Tibial nerve (tissue), 4 donors: ENCODE data around the gene PUM1. TPM values are rescaled to one million over a fixed set of nuclear protein-coding genes. Genes with fewer than 3 reads are reported as not detected.
"Not testable (repeated sequence)": the region's sequence is repeated elsewhere in the genome, so short reads cannot be mapped to it uniquely, and the experiment has no call there.

Experiments used
- DNase-seq, 2 donors: peaks; one replicate each; pipeline ENCODE4 v3.0.0-alpha.2; 2019; ENCODE audit warnings: low spot score in 2 of 2
- H3K27ac ChIP-seq, 4 donors: fragments of 200-600 bp; sonication (generic) in 3 of 4; one replicate each; pipeline ENCODE4 v1.5.1; 2017 to 2019; ENCODE audit warnings: mild to moderate bottlenecking in 1 of 4
- H3K27me3 ChIP-seq, 2 donors: fragments of 200-600 bp; sonication (generic) in 1 of 2; one replicate each; pipeline versions ENCODE4 v1.5.1 to v1.6.0; 2017 to 2019
- H3K36me3 ChIP-seq, 3 donors: fragments of 200-600 bp; sonication (generic); one replicate each; pipeline ENCODE4 v1.5.1; 2018 to 2019
- H3K4me1 ChIP-seq, 4 donors: fragments of 200-600 bp; sonication (generic) in 3 of 4; one replicate each; pipeline ENCODE4 v1.5.1; 2017 to 2019
- H3K4me3 ChIP-seq, 4 donors: fragments of 200-600 bp; sonication (generic) in 3 of 4; one replicate each; pipeline ENCODE4 v1.5.1; 2017 to 2019; ENCODE audit warnings: mild to moderate bottlenecking in 1 of 4, moderate library complexity in 1 of 4
- H3K9me3 ChIP-seq, 4 donors: fragments of 200-600 bp; sonication (generic) in 3 of 4; one replicate each; pipeline ENCODE4 v1.5.1; 2017 to 2019
- EP300 ChIP-seq, 2 donors: sonication (generic); formaldehyde crosslinking; IDR thresholded peaks; one replicate each; pipeline ENCODE4 v1.6.1; 2017; ENCODE audit warnings: antibody characterized with exemption in 2 of 2, mild to moderate bottlenecking in 1 of 2
- POLR2A ChIP-seq, 2 donors: fragments of 450-650 bp; IDR thresholded peaks; one replicate each; pipeline ENCODE4 v1.6.1; 2017; ENCODE audit warnings: antibody characterized with exemption in 2 of 2, mild to moderate bottlenecking in 2 of 2, moderate library complexity in 2 of 2
- WGBS, 2 donors: methylation state at CpG; one replicate each; pipeline ENCODE4 v1.1.5; 2018; 5-methylcytosine and 5-hydroxymethylcytosine counted together
- total RNA-seq, 4 donors: library from RNA; depleted of rRNA; stranded (reverse); fragments of >200 nt; gene quantifications; one replicate each; pipeline ENCODE4 v1.1.0, GENCODE V29; 2016
- TF ChIP-seq, protein P1 (sequence below), 5 experiments: fragments of 200-600 bp in 3 of 5; fragments of 450-650 bp in 2 of 5; sonication (generic) in 3 of 5; IDR thresholded peaks; one replicate each; pipeline ENCODE4 v1.5.1; 2016 to 2019; ENCODE audit warnings: antibody characterized with exemption in 5 of 5, mild to moderate bottlenecking in 3 of 5, moderate library complexity in 2 of 5

Gene PUM1
- total RNA-seq, 4 donors from 2014 or later = 64.8 to 93.4 (median 76.0) TPM

DNA sequence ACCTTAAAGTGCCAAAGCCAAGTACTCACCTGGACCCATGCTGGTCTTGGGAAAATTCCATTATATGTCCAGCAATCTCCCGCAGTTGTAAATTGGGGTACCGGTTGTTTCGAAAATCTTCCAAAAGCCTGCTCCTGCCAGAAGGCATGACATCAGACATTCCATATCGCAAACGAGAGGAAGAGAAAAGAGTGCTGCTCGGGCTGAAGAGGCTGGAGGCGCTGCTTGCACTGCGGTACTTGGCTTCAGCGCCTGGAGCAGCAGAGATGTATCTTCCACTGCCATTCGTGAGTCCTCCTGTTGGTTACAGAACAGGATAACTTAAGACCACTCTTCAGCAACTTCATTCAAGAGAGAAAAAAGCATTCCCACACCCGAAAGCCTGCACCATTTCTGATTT is 111.8 kb downstream of the PUM1 start:
- Histone ChIP-seq H3K27me3 (no peaks in the 10 kb centered on the region), H3K27ac (no peak overlapping the region), H3K4me1 (peaks cover 0 to 8% (median 2%) of the 10 kb centered on the region in 4 donors), H3K9me3 (no peaks in the 10 kb centered on the region), H3K4me3 (no peak overlapping the region), H3K36me3 (peaks cover 0 to 67% (median 12%) of the 10 kb centered on the region in 3 donors)
- no peak for TF ChIP-seq EP300 (IDR thresholded peaks at IDR 0.05)
- TF ChIP-seq, protein P1, sequence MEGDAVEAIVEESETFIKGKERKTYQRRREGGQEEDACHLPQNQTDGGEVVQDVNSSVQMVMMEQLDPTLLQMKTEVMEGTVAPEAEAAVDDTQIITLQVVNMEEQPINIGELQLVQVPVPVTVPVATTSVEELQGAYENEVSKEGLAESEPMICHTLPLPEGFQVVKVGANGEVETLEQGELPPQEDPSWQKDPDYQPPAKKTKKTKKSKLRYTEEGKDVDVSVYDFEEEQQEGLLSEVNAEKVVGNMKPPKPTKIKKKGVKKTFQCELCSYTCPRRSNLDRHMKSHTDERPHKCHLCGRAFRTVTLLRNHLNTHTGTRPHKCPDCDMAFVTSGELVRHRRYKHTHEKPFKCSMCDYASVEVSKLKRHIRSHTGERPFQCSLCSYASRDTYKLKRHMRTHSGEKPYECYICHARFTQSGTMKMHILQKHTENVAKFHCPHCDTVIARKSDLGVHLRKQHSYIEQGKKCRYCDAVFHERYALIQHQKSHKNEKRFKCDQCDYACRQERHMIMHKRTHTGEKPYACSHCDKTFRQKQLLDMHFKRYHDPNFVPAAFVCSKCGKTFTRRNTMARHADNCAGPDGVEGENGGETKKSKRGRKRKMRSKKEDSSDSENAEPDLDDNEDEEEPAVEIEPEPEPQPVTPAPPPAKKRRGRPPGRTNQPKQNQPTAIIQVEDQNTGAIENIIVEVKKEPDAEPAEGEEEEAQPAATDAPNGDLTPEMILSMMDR (IDR thresholded peaks at IDR 0.05) = no peak
- no peak for TF ChIP-seq POLR2A (IDR thresholded peaks at IDR 0.05)
- WGBS, 2 donors = 89 to 90% methylated on average over 11 of the region's 11 CpGs
- no peak for DNase-seq

DNA sequence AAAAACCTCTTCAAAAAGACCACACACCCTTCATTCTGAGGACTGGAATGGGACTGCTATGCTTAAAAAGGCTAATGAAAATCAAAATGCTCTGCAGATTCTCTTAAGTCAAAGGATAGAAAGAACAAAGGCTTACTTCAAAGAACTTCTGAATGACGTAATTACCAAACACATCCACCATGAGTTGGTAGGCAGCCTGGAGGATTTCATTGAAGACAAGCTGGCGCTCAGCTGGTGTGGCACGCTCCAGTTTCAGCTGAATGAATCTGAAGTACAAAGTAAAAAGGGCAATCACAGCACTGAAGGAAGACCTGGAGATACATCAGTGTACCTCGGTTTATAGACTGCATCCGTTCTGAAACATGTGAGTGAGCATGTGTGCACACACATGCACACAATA is 113.4 kb downstream of the PUM1 start:
- peaks cover 0 to 75% (median 12%) of the 10 kb centered on the region in 3 donors for H3K36me3 ChIP-seq
- peaks cover 0 to 8% (median 2%) of the 10 kb centered on the region in 4 donors for H3K4me1 ChIP-seq
- no peak overlapping the region for H3K27ac ChIP-seq
- TF ChIP-seq, protein P1 (IDR thresholded peaks at IDR 0.05) = no peak
- TF ChIP-seq EP300 (IDR thresholded peaks at IDR 0.05) (no peak), POLR2A (IDR thresholded peaks at IDR 0.05) (no peak)
- WGBS, 2 donors = 63 to 67% methylated on average over 5 of the region's 5 CpGs
- no peak overlapping the region for H3K4me3 ChIP-seq
- no peaks in the 10 kb centered on the region for H3K9me3 ChIP-seq
- H3K27me3 ChIP-seq = no peaks in the 10 kb centered on the region
- no peak for DNase-seq

DNA sequence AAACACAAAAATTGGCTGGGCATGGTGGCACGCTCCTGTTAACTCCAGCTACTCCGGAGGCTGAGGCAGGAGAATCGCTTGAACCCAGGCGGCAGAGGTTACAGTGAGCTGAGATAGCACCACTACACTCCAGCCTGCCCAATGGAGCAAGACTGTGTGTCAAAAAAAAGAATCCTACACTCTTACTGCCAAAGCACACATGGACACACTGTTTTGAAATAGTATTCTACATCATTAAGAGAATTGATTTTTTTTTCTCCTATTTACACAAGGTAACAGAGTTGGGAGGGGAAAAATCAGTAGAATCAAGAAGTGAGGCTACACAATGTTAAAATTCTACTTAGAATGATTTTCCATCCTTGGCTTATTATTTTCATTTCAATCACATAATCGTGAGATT is 114.8 kb downstream of the PUM1 start:
- Histone ChIP-seq H3K36me3 (peaks cover 0 to 87% (median 12%) of the 10 kb centered on the region in 3 donors), H3K27me3 (no peaks in the 10 kb centered on the region), H3K4me1 (peaks cover 0 to 1% (median 0%) of the 10 kb centered on the region in 4 donors), H3K9me3 (no peaks in the 10 kb centered on the region), H3K27ac (no peak overlapping the region), H3K4me3 (no peak overlapping the region)
- TF ChIP-seq POLR2A (IDR thresholded peaks at IDR 0.05) = no peak
- TF ChIP-seq EP300 (IDR thresholded peaks at IDR 0.05) = no peak
- TF ChIP-seq, protein P1 (IDR thresholded peaks at IDR 0.05) = no peak
- no peak for DNase-seq
- 88 to 92% methylated on average over 5 of the region's 5 CpGs for WGBS, 2 donors

DNA sequence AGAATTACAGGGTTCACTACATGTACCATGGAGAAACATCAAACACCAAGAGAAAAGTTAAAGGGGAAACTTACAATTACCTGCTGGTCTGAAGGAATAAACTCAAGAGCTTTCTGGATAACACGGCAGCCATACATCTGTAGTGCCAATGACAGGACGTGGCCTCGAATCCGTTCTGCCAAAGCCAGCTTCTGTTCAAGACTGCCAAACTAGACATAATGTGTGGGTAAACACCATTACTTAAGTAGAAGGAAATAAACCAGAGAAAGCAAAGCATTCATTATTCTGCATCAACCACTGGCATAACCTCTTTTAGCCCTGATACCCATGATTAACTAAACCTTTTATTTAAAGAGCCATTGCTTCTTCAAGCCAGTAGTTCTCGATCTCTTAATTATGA is 115.5 kb downstream of the PUM1 start:
- Histone ChIP-seq H3K36me3 (peaks cover 0 to 93% (median 13%) of the 10 kb centered on the region in 3 donors), H3K4me1 (no peaks in the 10 kb centered on the region), H3K9me3 (no peaks in the 10 kb centered on the region), H3K4me3 (no peak overlapping the region), H3K27ac (no peak overlapping the region), H3K27me3 (no peaks in the 10 kb centered on the region)
- TF ChIP-seq POLR2A (IDR thresholded peaks at IDR 0.05) (no peak), EP300 (IDR thresholded peaks at IDR 0.05) (no peak)
- TF ChIP-seq, protein P1 (IDR thresholded peaks at IDR 0.05) = no peak
- no peak for DNase-seq
- WGBS, 2 donors = 91 to 92% methylated on average over 5 of the region's 5 CpGs

DNA sequence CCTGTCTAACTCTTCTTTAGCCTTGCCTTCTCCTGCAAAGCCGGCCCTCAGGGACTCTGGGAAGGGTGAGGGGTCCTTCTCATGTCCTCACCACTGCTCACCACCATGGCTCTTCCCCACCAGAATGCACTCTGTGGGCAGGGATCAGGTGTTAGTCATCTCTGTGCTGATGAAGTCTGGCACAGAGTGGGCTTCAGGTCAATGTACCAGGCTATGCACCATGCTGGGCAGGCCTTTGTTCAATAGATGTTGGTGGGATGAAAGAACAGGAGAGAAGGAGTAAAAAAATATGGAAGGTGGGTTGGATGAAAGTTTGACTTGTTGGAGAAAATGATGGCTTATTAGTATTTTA is 116.1 kb downstream of the PUM1 start:
- not testable (repeated sequence) for H3K27ac ChIP-seq, H3K4me1 ChIP-seq, H3K4me3 ChIP-seq, H3K27me3 ChIP-seq, H3K9me3 ChIP-seq, DNase-seq
- WGBS, 2 donors = 100% methylated on average over 1 of the region's 1 CpG; no CpG with 5 or more reads in 1 of the 2 donors
- H3K36me3 ChIP-seq = peaks cover 0 to 93% (median 17%) of the 10 kb centered on the region in 3 donors

DNA sequence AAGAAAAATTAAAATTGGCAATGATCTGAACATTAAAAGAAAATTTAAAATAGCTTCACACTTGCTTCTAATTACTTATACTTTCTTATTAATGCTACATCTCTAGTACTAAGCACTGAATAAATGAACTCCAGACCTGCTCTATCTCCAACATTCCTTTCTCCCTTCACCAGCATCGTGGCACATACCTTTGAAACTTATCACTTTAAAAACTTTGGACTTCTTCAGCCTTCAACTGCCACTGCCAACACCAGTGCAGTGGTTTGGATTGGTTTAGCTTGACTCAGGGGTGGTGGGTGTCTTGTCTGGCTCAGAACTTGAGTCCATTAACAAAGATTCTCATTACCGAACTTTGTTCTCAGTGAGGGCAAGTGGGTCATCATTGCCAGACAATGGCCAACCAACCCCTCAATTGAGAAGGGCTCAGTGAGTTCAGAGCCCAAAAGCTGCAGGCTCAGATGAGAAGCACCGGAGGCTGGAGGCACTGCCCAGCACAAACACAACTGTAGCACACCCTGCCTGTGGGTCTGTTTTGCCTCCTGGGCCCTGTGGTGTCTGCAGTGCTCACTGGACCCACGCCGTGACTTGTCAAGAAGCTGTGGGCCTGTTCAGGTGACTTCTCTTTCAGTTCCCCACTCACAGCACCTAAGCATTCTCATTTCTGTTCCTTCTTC is 116.6 kb downstream of the PUM1 start:
- H3K9me3 ChIP-seq, DNase-seq, H3K4me1 ChIP-seq, H3K27me3 ChIP-seq, H3K27ac ChIP-seq, H3K4me3 ChIP-seq: not testable (repeated sequence)
- peaks cover 0 to 93% (median 15%) of the 10 kb centered on the region in 3 donors for H3K36me3 ChIP-seq
- 73 to 85% methylated on average over 1 to 2 of the region's 5 CpGs for WGBS, 2 donors
